IMR-90 (cell line): Measurements from ENCODE around the gene VAV1. TPM values are rescaled to one million over a fixed set of nuclear protein-coding genes. Genes with fewer than 3 reads are reported as not detected.

ENCODE experiments used
- ATAC-seq: fragments of 200-7000 bp; cut with Tn5 transposase; 2 replicates; pipeline ENCODE4 v1.9.1; 2020; ENCODE audit warnings: low read depth, mild to moderate bottlenecking, moderate library complexity
- BruUV-seq: library from RNA; stranded (reverse); fragments of 400-500 nt; replicated peaks from 2 replicates; lab custom pipeline; 2021; lab: Mats Ljungman, UMichigan
- CTCF ChIA-PET: fragments of 300-600 bp; formaldehyde crosslinking; extraction: SDS; loops from one replicate; lab custom pipeline; 2021; ENCODE audit warnings: antibody characterized with exemption; lab: Yijun Ruan, JAX
- POLR2A ChIA-PET: fragments of 300-600 bp; sonication (Branson Sonifier 250); formaldehyde crosslinking; loops from one replicate; lab custom pipeline; 2022; ENCODE audit warnings: antibody characterized with exemption; ENCODE audit not compliant: unreplicated experiment; lab: Charles Lee
- DNase-seq: peaks from one replicate; pipeline ENCODE4 v3.0.0; 2013
- H2AFZ ChIP-seq: replicated peaks from 2 replicates; pipeline ENCODE3; 2013; ENCODE audit warnings: low read length, mild to moderate bottlenecking; ENCODE audit not compliant: poor library complexity
- H2AK5ac ChIP-seq: 2 replicates; pipeline ENCODE4 v1.6.1; 2013; ENCODE audit warnings: low read depth, low read length, inconsistent platforms
- H2AK9ac ChIP-seq: replicated peaks from 2 replicates; pipeline ENCODE3; 2013; ENCODE audit warnings: mild to moderate bottlenecking, low read depth, low read length, moderate library complexity; ENCODE audit not compliant: poor library complexity
- H2BK120ac ChIP-seq: 2 replicates; pipeline ENCODE4 v1.6.1; 2013; ENCODE audit warnings: low read depth, low read length, inconsistent platforms
- H2BK15ac ChIP-seq: 3 replicates; pipeline ENCODE4 v1.6.1; 2013; ENCODE audit warnings: low read depth, low read length, inconsistent platforms
- H2BK20ac ChIP-seq: 2 replicates; pipeline ENCODE4 v1.6.1; 2013; ENCODE audit warnings: low read depth, mild to moderate bottlenecking, inconsistent platforms, low read length, moderate library complexity
- H2BK5ac ChIP-seq: 2 replicates; pipeline ENCODE4 v1.6.1; 2013; ENCODE audit warnings: mild to moderate bottlenecking, low read depth, low read length, inconsistent platforms; ENCODE audit not compliant: poor library complexity, severe bottlenecking
- H3K14ac ChIP-seq: replicated peaks from 2 replicates; pipeline ENCODE4 v1.6.1; 2013; ENCODE audit warnings: low read depth, low read length, inconsistent platforms
- H3K18ac ChIP-seq: 2 replicates; pipeline ENCODE4 v1.6.1; 2013; ENCODE audit warnings: low read depth, low read length, control low read depth
- H3K23ac ChIP-seq: 2 replicates; pipeline ENCODE4 v1.6.1; 2013; ENCODE audit warnings: low read depth, low read length, inconsistent platforms
- H3K27ac ChIP-seq: 2 replicates; pipeline ENCODE4 v1.5.1; 2013; ENCODE audit warnings: mild to moderate bottlenecking, control low read depth, low read length; ENCODE audit not compliant: insufficient read depth
- H3K27me3 ChIP-seq: 2 replicates; pipeline ENCODE4 v1.6.1; 2013; ENCODE audit warnings: low read length; ENCODE audit not compliant: control insufficient read depth, insufficient read depth
- H3K36me3 ChIP-seq: 2 replicates; pipeline ENCODE4 v1.6.1; 2013; ENCODE audit warnings: low read length, mixed read lengths; ENCODE audit not compliant: control insufficient read depth, insufficient read depth
- H3K4ac ChIP-seq: 2 replicates; pipeline ENCODE4 v1.6.1; 2013; ENCODE audit warnings: low read depth, low read length, inconsistent platforms
- H3K4me1 ChIP-seq: 2 replicates; pipeline ENCODE4 v1.6.1; 2013; ENCODE audit warnings: low read length, mixed read lengths; ENCODE audit not compliant: control insufficient read depth, insufficient read depth
- H3K4me2 ChIP-seq: 2 replicates; pipeline ENCODE4 v1.6.1; 2013; ENCODE audit warnings: low read depth, mild to moderate bottlenecking, control low read depth, low read length, moderate library complexity
- H3K4me3 ChIP-seq: 2 replicates; pipeline ENCODE4 v1.5.1; 2013; ENCODE audit warnings: low read depth, mild to moderate bottlenecking, control low read depth, low read length, moderate library complexity; ENCODE audit not compliant: insufficient read depth
- H3K56ac ChIP-seq: 2 replicates; pipeline ENCODE4 v1.6.1; 2013; ENCODE audit warnings: low read length, inconsistent platforms; ENCODE audit not compliant: insufficient read depth; ENCODE audit errors: extremely low read depth
- H3K79me1 ChIP-seq, 2 experiments: 2 replicates each; pipeline ENCODE4 v1.6.1; 2013; ENCODE audit warnings: low read length in 2 of 2, inconsistent platforms in 1 of 2, low read depth in 1 of 2
- H3K9ac ChIP-seq: 2 replicates; pipeline ENCODE4 v1.6.1; 2013; ENCODE audit warnings: low read depth, low read length, control low read depth
- H3K9me1 ChIP-seq: 2 replicates; pipeline ENCODE4 v1.6.1; 2013; ENCODE audit warnings: low read length, inconsistent platforms; ENCODE audit not compliant: insufficient read depth
- H3K9me3 ChIP-seq: 2 replicates; pipeline ENCODE4 v1.6.1; 2013; ENCODE audit warnings: low read length; ENCODE audit not compliant: control insufficient read depth, insufficient read depth
- H4K20me1 ChIP-seq: 2 replicates; pipeline ENCODE4 v1.6.1; 2013; ENCODE audit warnings: low read length, inconsistent platforms; ENCODE audit not compliant: insufficient read depth
- H4K5ac ChIP-seq: 2 replicates; pipeline ENCODE4 v1.6.1; 2013; ENCODE audit warnings: mild to moderate bottlenecking, low read depth, low read length, control low read depth
- H4K8ac ChIP-seq, 2 experiments: 2 replicates each; pipeline ENCODE4 v1.6.1; 2013; ENCODE audit warnings: low read depth in 2 of 2, low read length in 2 of 2, control low read depth in 1 of 2, inconsistent platforms in 1 of 2
- H4K91ac ChIP-seq: 2 replicates; pipeline ENCODE4 v1.6.1; 2013; ENCODE audit warnings: low read depth, low read length, inconsistent platforms; ENCODE audit not compliant: insufficient read depth
- BHLHE40 ChIP-seq: fragments of 150-350 bp; IDR thresholded peaks from 2 replicates; pipeline ENCODE4 v1.6.1; 2016; ENCODE audit warnings: mild to moderate bottlenecking, low read depth, low read length
- CEBPB ChIP-seq: IDR thresholded peaks from 2 replicates; pipeline ENCODE4 v1.6.1; 2012; ENCODE audit warnings: low read depth, low read length, improper control_type of control experiment
- CHD1 ChIP-seq: IDR thresholded peaks from 2 replicates; pipeline ENCODE4 v1.6.1; 2012; ENCODE audit warnings: low read depth, low read length, improper control_type of control experiment
- CTCF ChIP-seq: conservative IDR thresholded peaks from 2 replicates; pipeline ENCODE4 v1.5.1; 2012; ENCODE audit warnings: mild to moderate bottlenecking, low read depth, low read length, improper control_type of control experiment
- ELK1 ChIP-seq: fragments of 150-350 bp; IDR thresholded peaks from 2 replicates; pipeline ENCODE4 v1.6.1; 2016; ENCODE audit warnings: low read depth, mild to moderate bottlenecking, low read length, moderate library complexity, borderline replicate concordance
- FOS ChIP-seq: fragments of 150-350 bp; IDR thresholded peaks from 2 replicates; pipeline ENCODE4 v1.6.1; 2016; ENCODE audit warnings: low read depth, low read length
- MAFK ChIP-seq: IDR thresholded peaks from 2 replicates; pipeline ENCODE4 v1.6.1; 2012; ENCODE audit warnings: low read depth, low read length, improper control_type of control experiment
- MAZ ChIP-seq: IDR thresholded peaks from 2 replicates; pipeline ENCODE4 v1.6.1; 2012; ENCODE audit warnings: low read depth, mild to moderate bottlenecking, low read length, improper control_type of control experiment, moderate library complexity, borderline replicate concordance
- MXI1 ChIP-seq: IDR thresholded peaks from 2 replicates; pipeline ENCODE4 v1.6.1; 2012; ENCODE audit warnings: low read depth, mild to moderate bottlenecking, low read length, moderate library complexity, borderline replicate concordance
- POLR2A ChIP-seq: IDR thresholded peaks from 2 replicates; pipeline ENCODE4 v1.6.1; 2012; ENCODE audit warnings: mild to moderate bottlenecking, low read depth, low read length
- RAD21 ChIP-seq: IDR thresholded peaks from 2 replicates; pipeline ENCODE4 v1.6.1; 2012; ENCODE audit warnings: low read length, improper control_type of control experiment
- RFX5 ChIP-seq: IDR thresholded peaks from 2 replicates; pipeline ENCODE4 v1.8.0; 2012; ENCODE audit warnings: low read depth, mild to moderate bottlenecking, low read length, moderate library complexity
- SMC3 ChIP-seq: fragments of 150-350 bp; IDR thresholded peaks from 2 replicates; pipeline ENCODE4 v1.6.1; 2016; ENCODE audit warnings: low read depth, mild to moderate bottlenecking, antibody characterized with exemption, low read length, moderate library complexity
- USF2 ChIP-seq: fragments of 150-350 bp; IDR thresholded peaks from 2 replicates; pipeline ENCODE4 v1.6.1; 2017; ENCODE audit warnings: mild to moderate bottlenecking, antibody characterized with exemption, low read length, low read depth
- WGBS, 2 experiments: methylation state at CpG; one replicate each; pipeline versions ENCODE4 v1.1.5 to v1.1.7; 2013; ENCODE audit warnings: missing lambda C conversion rate in 2 of 2; ENCODE audit not compliant: insufficient read length in 1 of 2; ENCODE audit errors: extremely low coverage in 2 of 2; 5-methylcytosine and 5-hydroxymethylcytosine counted together
- dilution Hi-C: fragments of 300-500 bp; cut with HindIII; formaldehyde crosslinking; loops from one replicate; pipeline ENCODE4 v1.14.3; 2018; ENCODE audit warnings: low sequenced_read_pairs; ENCODE audit not compliant: unreplicated experiment
- in situ Hi-C: fragments of 300-500 bp; cut with MboI; formaldehyde crosslinking; loops from 3 replicates; pipeline ENCODE4 v1.14.3; 2019; ENCODE audit warnings: low sequenced_read_pairs, inconsistent platforms, mixed read lengths
- intact Hi-C: fragments of 100-400 bp; cut with micrococcal nuclease; formaldehyde crosslinking; loops from 2 replicates; pipeline ENCODE4 v1.10.0; 2022
- polyA plus RNA-seq, 3 experiments: library from polyadenylated mRNA; depleted of rRNA; stranded (reverse); fragments of >200 nt; gene quantifications; 2 replicates each; pipeline ENCODE4 v1.2.3, GENCODE V29; 2012; ENCODE audit warnings: low replicate concordance in 1 of 3
- total RNA-seq: library from RNA; depleted of rRNA; stranded (reverse); fragments of >200 nt; gene quantifications from 2 replicates; pipeline ENCODE4 v1.2.3, GENCODE V29; 2012

VAV1 gene
- total and polyA plus RNA-seq, 2 of the 4 experiments (the other 2 are of a cell fraction), result not detected

- Histone ChIP-seq H4K20me1 (no peaks in the 10 kb centered on the region), H3K79me1 (no peaks in the 10 kb centered on the region), H3K4me2 (no peak overlapping the region; the same call in 1 of the 2 replicates), H2BK120ac (no peak overlapping the region), H4K5ac (no peak overlapping the region), H3K18ac (no peak overlapping the region), H2AK5ac (no peak overlapping the region), H2AFZ (peak overlapping the region; percentile 75), H3K27ac (no peak overlapping the region), H4K8ac (peak overlapping the region in 1 of 2 experiments; percentile 42; a peak in 1 of 4 replicates), H2BK5ac (no peak overlapping the region), H2BK15ac (no peak overlapping the region), H3K9me1 (no peaks in the 10 kb centered on the region), H3K36me3 (no peaks in the 10 kb centered on the region), H3K23ac (no peak overlapping the region), H3K27me3 (no peaks in the 10 kb centered on the region), H3K9ac (no peak overlapping the region), H2BK20ac (no peak overlapping the region), H3K4me1 (no peaks in the 10 kb centered on the region), H2AK9ac (no peak overlapping the region), H3K4me3 (no peak overlapping the region), H3K56ac (no peak overlapping the region), H3K14ac (no peak overlapping the region), H4K91ac (no peak overlapping the region), H3K4ac (no peak overlapping the region), H3K9me3 (peaks cover 3% of the 10 kb centered on the region)
- dilution Hi-C loops (no loop called here), intact Hi-C loops (no loop called here), in situ Hi-C loops (no loop called here)
- peak; percentile 49 for ATAC-seq
- 34% methylated on average over 4 of the region's 10 CpGs; no CpG with 5 or more reads in 1 of the 2 experiments for WGBS, 2 experiments
- no TSS peak for BruUV-seq
- ChIA-PET CTCF (no interaction called here), POLR2A (no interaction called here)
- DNase-seq, result peak; percentile 38
- TF ChIP-seq MXI1, result no peak
- no peak for TF ChIP-seq ELK1
- no peak for TF ChIP-seq USF2
- TF ChIP-seq MAFK, result no peak
- no peak for TF ChIP-seq POLR2A
- no peak for TF ChIP-seq BHLHE40
- no peak for TF ChIP-seq CEBPB
- no peak for TF ChIP-seq FOS
- no peak for TF ChIP-seq CTCF
- TF ChIP-seq RAD21, result no peak
- no peak for TF ChIP-seq RFX5
- no peak for TF ChIP-seq MAZ
- TF ChIP-seq SMC3, result no peak
- no peak for TF ChIP-seq CHD1
Observed at GRCh38 chr19:6800991-6801484, 28.5 kb downstream of the VAV1 start.
